ENCODE results near the gene CYP26A1.

Gene CYP26A1

GRCh38 chr10:93073539-93074146, at the start of gene CYP26A1:
TSS of gene CYP26A1 (plus strand) at chr10:93073893. CDS start at chr10:93073935, 42 bp downstream.
- no peak within 1 kb of the TSS for H3K27ac ChIP-seq (ENCODE audit: low read length)
- peak within 1 kb of the TSS; percentile 44 to 74 for H3K4me3 ChIP-seq (ENCODE audit: low read length in 2 of 2)
- no peaks in the 10 kb centered on the region for H3K36me3 ChIP-seq (ENCODE audit: control insufficient read depth in 2 of 2, insufficient read depth in 2 of 2, low read length in 2 of 2)
- H3K27me3 ChIP-seq (ENCODE audit: control insufficient read depth in 1 of 2, insufficient read depth in 2 of 2, low read length in 2 of 2) = peaks cover 57 to 67% of the 10 kb centered on the region in 2 donors
- H3K9me3 ChIP-seq (ENCODE audit: control insufficient read depth in 2 of 2, low read length in 2 of 2) = no peaks in the 10 kb centered on the region
- no peak within 1 kb of the TSS for H3K9ac ChIP-seq (ENCODE audit: low read length in 2 of 2)
- peaks cover 37% of the 10 kb centered on the region for H3K4me1 ChIP-seq (ENCODE audit: control insufficient read depth, insufficient read depth, low read length)

GRCh38 chr10:93026072-93026471, 47.6 kb upstream of the CYP26A1 start:
- no peak overlapping the region for H3K27ac ChIP-seq (ENCODE audit: low read length)
- no peaks in the 10 kb centered on the region for H3K4me1 ChIP-seq (ENCODE audit: control insufficient read depth, insufficient read depth, low read length)
- H3K36me3 ChIP-seq (ENCODE audit: control insufficient read depth in 2 of 2, insufficient read depth in 2 of 2, low read length in 2 of 2) = no peaks in the 10 kb centered on the region
- no peaks in the 10 kb centered on the region for H3K27me3 ChIP-seq (ENCODE audit: control insufficient read depth in 1 of 2, insufficient read depth in 2 of 2, low read length in 2 of 2)
- H3K9ac ChIP-seq (ENCODE audit: low read length in 2 of 2) = no peak overlapping the region
- H3K4me3 ChIP-seq (ENCODE audit: low read length in 2 of 2) = no peak overlapping the region
- H3K9me3 ChIP-seq (ENCODE audit: control insufficient read depth in 2 of 2, low read length in 2 of 2) = peaks cover 0 to 4% of the 10 kb centered on the region in 2 donors

GRCh38 chr10:93027508-93027907, 46.2 kb upstream of the CYP26A1 start:
- Histone ChIP-seq H3K27ac (ENCODE audit: low read length) (no peak overlapping the region), H3K9me3 (ENCODE audit: control insufficient read depth in 2 of 2, low read length in 2 of 2) (peaks cover 0 to 4% of the 10 kb centered on the region in 2 donors), H3K27me3 (ENCODE audit: control insufficient read depth in 1 of 2, insufficient read depth in 2 of 2, low read length in 2 of 2) (no peaks in the 10 kb centered on the region), H3K4me1 (ENCODE audit: control insufficient read depth, insufficient read depth, low read length) (no peaks in the 10 kb centered on the region), H3K36me3 (ENCODE audit: control insufficient read depth in 2 of 2, insufficient read depth in 2 of 2, low read length in 2 of 2) (no peaks in the 10 kb centered on the region), H3K9ac (ENCODE audit: low read length in 2 of 2) (no peak overlapping the region), H3K4me3 (ENCODE audit: low read length in 2 of 2) (no peak overlapping the region)

- Histone ChIP-seq H3K36me3 (ENCODE audit: control insufficient read depth in 2 of 2, insufficient read depth in 2 of 2, low read length in 2 of 2) (no peaks in the 10 kb centered on the region), H3K27ac (ENCODE audit: low read length) (no peak overlapping the region), H3K27me3 (ENCODE audit: control insufficient read depth in 1 of 2, insufficient read depth in 2 of 2, low read length in 2 of 2) (no peaks in the 10 kb centered on the region), H3K9ac (ENCODE audit: low read length in 2 of 2) (no peak overlapping the region), H3K4me1 (ENCODE audit: control insufficient read depth, insufficient read depth, low read length) (no peaks in the 10 kb centered on the region), H3K4me3 (ENCODE audit: low read length in 2 of 2) (no peak overlapping the region), H3K9me3 (ENCODE audit: control insufficient read depth in 2 of 2, low read length in 2 of 2) (peaks cover 0 to 4% of the 10 kb centered on the region in 2 donors)
Measured at GRCh38 chr10:93028883-93029282, 44.8 kb upstream of the CYP26A1 start.

GRCh38 chr10:93030409-93030808, 43.3 kb upstream of the CYP26A1 start:
- H3K4me1 ChIP-seq (ENCODE audit: control insufficient read depth, insufficient read depth, low read length) = no peaks in the 10 kb centered on the region
- H3K36me3 ChIP-seq (ENCODE audit: control insufficient read depth in 2 of 2, insufficient read depth in 2 of 2, low read length in 2 of 2) = no peaks in the 10 kb centered on the region
- H3K27me3 ChIP-seq (ENCODE audit: control insufficient read depth in 1 of 2, insufficient read depth in 2 of 2, low read length in 2 of 2) = no peaks in the 10 kb centered on the region
- peaks cover 0 to 4% of the 10 kb centered on the region in 2 donors for H3K9me3 ChIP-seq (ENCODE audit: control insufficient read depth in 2 of 2, low read length in 2 of 2)
- no peak overlapping the region for H3K4me3 ChIP-seq (ENCODE audit: low read length in 2 of 2)
- H3K27ac ChIP-seq (ENCODE audit: low read length) = no peak overlapping the region
- H3K9ac ChIP-seq (ENCODE audit: low read length in 2 of 2) = no peak overlapping the region

- H3K27me3 ChIP-seq (ENCODE audit: control insufficient read depth in 1 of 2, insufficient read depth in 2 of 2, low read length in 2 of 2) = no peaks in the 10 kb centered on the region
- H3K9ac ChIP-seq (ENCODE audit: low read length in 2 of 2) = no peak overlapping the region
- H3K27ac ChIP-seq (ENCODE audit: low read length) = no peak overlapping the region
- H3K4me3 ChIP-seq (ENCODE audit: low read length in 2 of 2) = no peak overlapping the region
- no peaks in the 10 kb centered on the region for H3K4me1 ChIP-seq (ENCODE audit: control insufficient read depth, insufficient read depth, low read length)
- H3K9me3 ChIP-seq (ENCODE audit: control insufficient read depth in 2 of 2, low read length in 2 of 2) = peaks cover 0 to 4% of the 10 kb centered on the region in 2 donors
- no peaks in the 10 kb centered on the region for H3K36me3 ChIP-seq (ENCODE audit: control insufficient read depth in 2 of 2, insufficient read depth in 2 of 2, low read length in 2 of 2)
Measured at GRCh38 chr10:93032105-93032808, 41.4 kb upstream of the CYP26A1 start.

- no peak overlapping the region for H3K9ac ChIP-seq (ENCODE audit: low read length in 2 of 2)
- H3K4me3 ChIP-seq (ENCODE audit: low read length in 2 of 2) = no peak overlapping the region
- no peaks in the 10 kb centered on the region for H3K27me3 ChIP-seq (ENCODE audit: control insufficient read depth in 1 of 2, insufficient read depth in 2 of 2, low read length in 2 of 2)
- H3K27ac ChIP-seq (ENCODE audit: low read length) = no peak overlapping the region
- no peaks in the 10 kb centered on the region for H3K9me3 ChIP-seq (ENCODE audit: control insufficient read depth in 2 of 2, low read length in 2 of 2)
- H3K4me1 ChIP-seq (ENCODE audit: control insufficient read depth, insufficient read depth, low read length) = no peaks in the 10 kb centered on the region
- no peaks in the 10 kb centered on the region for H3K36me3 ChIP-seq (ENCODE audit: control insufficient read depth in 2 of 2, insufficient read depth in 2 of 2, low read length in 2 of 2)
Measured at GRCh38 chr10:93032809-93033137, 40.9 kb upstream of the CYP26A1 start.

GRCh38 chr10:93034426-93034825, 39.3 kb upstream of the CYP26A1 start:
- Histone ChIP-seq H3K4me1 (ENCODE audit: control insufficient read depth, insufficient read depth, low read length) (no peaks in the 10 kb centered on the region), H3K9me3 (ENCODE audit: control insufficient read depth in 2 of 2, low read length in 2 of 2) (no peaks in the 10 kb centered on the region), H3K4me3 (ENCODE audit: low read length in 2 of 2) (no peak overlapping the region), H3K9ac (ENCODE audit: low read length in 2 of 2) (no peak overlapping the region), H3K27me3 (ENCODE audit: control insufficient read depth in 1 of 2, insufficient read depth in 2 of 2, low read length in 2 of 2) (no peaks in the 10 kb centered on the region), H3K36me3 (ENCODE audit: control insufficient read depth in 2 of 2, insufficient read depth in 2 of 2, low read length in 2 of 2) (no peaks in the 10 kb centered on the region), H3K27ac (ENCODE audit: low read length) (no peak overlapping the region)

GRCh38 chr10:93039110-93039509, 34.6 kb upstream of the CYP26A1 start:
- Histone ChIP-seq H3K9ac (ENCODE audit: low read length in 2 of 2) (no peak overlapping the region), H3K27me3 (ENCODE audit: control insufficient read depth in 1 of 2, insufficient read depth in 2 of 2, low read length in 2 of 2) (no peaks in the 10 kb centered on the region), H3K4me1 (ENCODE audit: control insufficient read depth, insufficient read depth, low read length) (no peaks in the 10 kb centered on the region), H3K27ac (ENCODE audit: low read length) (no peak overlapping the region), H3K9me3 (ENCODE audit: control insufficient read depth in 2 of 2, low read length in 2 of 2) (no peaks in the 10 kb centered on the region), H3K4me3 (ENCODE audit: low read length in 2 of 2) (no peak overlapping the region), H3K36me3 (ENCODE audit: control insufficient read depth in 2 of 2, insufficient read depth in 2 of 2, low read length in 2 of 2) (no peaks in the 10 kb centered on the region)

GRCh38 chr10:93039721-93040120, 34.0 kb upstream of the CYP26A1 start:
- H3K27me3 ChIP-seq (ENCODE audit: control insufficient read depth in 1 of 2, insufficient read depth in 2 of 2, low read length in 2 of 2) = no peaks in the 10 kb centered on the region
- no peak overlapping the region for H3K9ac ChIP-seq (ENCODE audit: low read length in 2 of 2)
- no peaks in the 10 kb centered on the region for H3K9me3 ChIP-seq (ENCODE audit: control insufficient read depth in 2 of 2, low read length in 2 of 2)
- H3K36me3 ChIP-seq (ENCODE audit: control insufficient read depth in 2 of 2, insufficient read depth in 2 of 2, low read length in 2 of 2) = no peaks in the 10 kb centered on the region
- H3K4me3 ChIP-seq (ENCODE audit: low read length in 2 of 2) = no peak overlapping the region
- no peaks in the 10 kb centered on the region for H3K4me1 ChIP-seq (ENCODE audit: control insufficient read depth, insufficient read depth, low read length)
- H3K27ac ChIP-seq (ENCODE audit: low read length) = no peak overlapping the region

GRCh38 chr10:93054486-93054885, 19.2 kb upstream of the CYP26A1 start:
- Histone ChIP-seq H3K36me3 (ENCODE audit: control insufficient read depth in 2 of 2, insufficient read depth in 2 of 2, low read length in 2 of 2) (no peaks in the 10 kb centered on the region), H3K27me3 (ENCODE audit: control insufficient read depth in 1 of 2, insufficient read depth in 2 of 2, low read length in 2 of 2) (peaks cover 2 to 7% of the 10 kb centered on the region in 2 donors), H3K4me1 (ENCODE audit: control insufficient read depth, insufficient read depth, low read length) (no peaks in the 10 kb centered on the region), H3K27ac (ENCODE audit: low read length) (no peak overlapping the region), H3K9me3 (ENCODE audit: control insufficient read depth in 2 of 2, low read length in 2 of 2) (no peaks in the 10 kb centered on the region), H3K9ac (ENCODE audit: low read length in 2 of 2) (no peak overlapping the region), H3K4me3 (ENCODE audit: low read length in 2 of 2) (no peak overlapping the region)

Data from stomach smooth muscle (tissue), 2 donors.